Measurements from ENCODE around the gene FBLN5. TPM values are rescaled to one million over a fixed set of nuclear protein-coding genes. Genes with fewer than 3 reads are reported as not detected.

FBLN5 gene
- total RNA-seq, 1 donor from 2014 or later: 41.5 TPM

DNA sequence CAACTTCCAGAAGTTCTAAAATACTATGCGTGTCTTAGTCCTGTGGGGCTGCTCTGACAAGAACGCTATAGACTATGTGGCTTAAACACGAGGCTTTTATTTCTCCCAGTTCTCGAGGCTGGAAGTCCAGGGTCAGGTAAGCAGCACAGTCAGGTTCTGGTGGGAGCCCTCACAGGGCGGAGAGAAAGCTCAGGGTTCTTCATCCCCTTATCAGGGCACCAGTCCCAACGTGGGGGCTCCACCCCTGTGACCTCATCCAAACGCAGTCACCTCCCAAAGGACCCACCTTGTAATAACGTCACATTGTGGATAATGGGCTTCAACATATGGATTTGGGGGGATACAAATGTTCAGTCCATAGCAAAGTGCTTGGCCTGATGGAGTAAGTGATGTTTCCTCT, 43.0 kb downstream of the FBLN5 start:
- TF ChIP-seq, protein P1, sequence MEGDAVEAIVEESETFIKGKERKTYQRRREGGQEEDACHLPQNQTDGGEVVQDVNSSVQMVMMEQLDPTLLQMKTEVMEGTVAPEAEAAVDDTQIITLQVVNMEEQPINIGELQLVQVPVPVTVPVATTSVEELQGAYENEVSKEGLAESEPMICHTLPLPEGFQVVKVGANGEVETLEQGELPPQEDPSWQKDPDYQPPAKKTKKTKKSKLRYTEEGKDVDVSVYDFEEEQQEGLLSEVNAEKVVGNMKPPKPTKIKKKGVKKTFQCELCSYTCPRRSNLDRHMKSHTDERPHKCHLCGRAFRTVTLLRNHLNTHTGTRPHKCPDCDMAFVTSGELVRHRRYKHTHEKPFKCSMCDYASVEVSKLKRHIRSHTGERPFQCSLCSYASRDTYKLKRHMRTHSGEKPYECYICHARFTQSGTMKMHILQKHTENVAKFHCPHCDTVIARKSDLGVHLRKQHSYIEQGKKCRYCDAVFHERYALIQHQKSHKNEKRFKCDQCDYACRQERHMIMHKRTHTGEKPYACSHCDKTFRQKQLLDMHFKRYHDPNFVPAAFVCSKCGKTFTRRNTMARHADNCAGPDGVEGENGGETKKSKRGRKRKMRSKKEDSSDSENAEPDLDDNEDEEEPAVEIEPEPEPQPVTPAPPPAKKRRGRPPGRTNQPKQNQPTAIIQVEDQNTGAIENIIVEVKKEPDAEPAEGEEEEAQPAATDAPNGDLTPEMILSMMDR (IDR thresholded peaks at IDR 0.05; ENCODE audit: unreplicated experiment): no peak

DNA sequence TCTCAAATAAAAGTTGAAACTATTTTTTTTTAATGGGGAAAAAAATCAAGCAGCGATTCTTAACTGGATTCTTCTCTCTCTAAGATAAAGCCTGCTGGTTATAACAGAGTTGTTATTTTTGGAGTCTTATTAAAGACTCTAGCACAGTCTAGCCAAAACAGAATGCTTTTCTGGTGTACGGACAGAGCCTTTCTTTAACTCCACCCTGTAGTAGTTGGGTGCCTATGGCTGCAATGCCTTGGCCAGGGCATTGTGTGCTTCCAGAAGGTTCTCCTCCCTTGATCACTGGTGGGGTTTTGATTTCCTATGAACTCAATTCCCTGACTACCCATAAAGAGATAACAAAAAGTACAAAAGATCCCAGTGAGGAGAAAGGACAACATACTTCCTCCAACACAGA, 44.4 kb downstream of the FBLN5 start:
- no peaks in the 10 kb centered on the region for H3K36me3 Mint-ChIP-seq
- no peak for DNase-seq (ENCODE audit: low spot score in 2 of 2, unreplicated experiment in 2 of 2)
- H3K4me1 Mint-ChIP-seq: no peaks in the 10 kb centered on the region
- no peaks in the 10 kb centered on the region for H3K9me3 Mint-ChIP-seq
- peaks cover 7% of the 10 kb centered on the region for H3K27me3 Mint-ChIP-seq (ENCODE audit: low read depth)
- H3K4me3 Mint-ChIP-seq: no peak overlapping the region
- TF ChIP-seq, protein P1 (IDR thresholded peaks at IDR 0.05; ENCODE audit: unreplicated experiment): no peak
- H3K27ac Mint-ChIP-seq: no peak overlapping the region

More for the DNA sequence above, 43.0 kb downstream of the FBLN5 start:
- H3K27ac Mint-ChIP-seq: no peak overlapping the region
- no peak for DNase-seq (ENCODE audit: low spot score in 2 of 2, unreplicated experiment in 2 of 2)
- no peaks in the 10 kb centered on the region for H3K9me3 Mint-ChIP-seq
- H3K4me1 Mint-ChIP-seq: no peaks in the 10 kb centered on the region
- peaks cover 7% of the 10 kb centered on the region for H3K27me3 Mint-ChIP-seq (ENCODE audit: low read depth)
- no peak overlapping the region for H3K4me3 Mint-ChIP-seq
- H3K36me3 Mint-ChIP-seq: no peaks in the 10 kb centered on the region

DNA sequence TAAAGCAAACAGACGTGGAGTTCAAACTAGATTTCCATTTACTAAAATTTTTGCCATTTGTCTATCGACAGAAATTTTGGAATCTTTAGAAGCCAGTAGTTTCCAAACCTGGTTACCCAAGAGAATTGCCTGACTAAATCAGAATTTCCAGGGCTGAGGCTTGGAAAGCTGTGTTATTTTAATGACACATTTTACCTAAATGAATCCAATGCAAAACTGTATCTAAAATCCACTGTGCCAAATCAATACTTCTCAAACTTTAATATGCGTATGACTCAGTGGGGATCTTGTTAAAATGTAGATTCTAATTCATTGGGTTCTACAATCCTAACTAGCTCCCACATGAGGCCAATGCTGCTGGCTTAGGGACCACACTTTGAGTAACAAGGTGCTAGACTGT, 45.2 kb downstream of the FBLN5 start:
- no peaks in the 10 kb centered on the region for H3K9me3 Mint-ChIP-seq
- no peak overlapping the region for H3K27ac Mint-ChIP-seq
- H3K36me3 Mint-ChIP-seq: no peaks in the 10 kb centered on the region
- TF ChIP-seq, protein P1 (IDR thresholded peaks at IDR 0.05; ENCODE audit: unreplicated experiment): no peak
- peaks cover 2% of the 10 kb centered on the region for H3K4me1 Mint-ChIP-seq
- peaks cover 8% of the 10 kb centered on the region for H3K27me3 Mint-ChIP-seq (ENCODE audit: low read depth)
- H3K4me3 Mint-ChIP-seq: no peak overlapping the region
- DNase-seq (ENCODE audit: low spot score in 2 of 2, unreplicated experiment in 2 of 2): no peak

DNA sequence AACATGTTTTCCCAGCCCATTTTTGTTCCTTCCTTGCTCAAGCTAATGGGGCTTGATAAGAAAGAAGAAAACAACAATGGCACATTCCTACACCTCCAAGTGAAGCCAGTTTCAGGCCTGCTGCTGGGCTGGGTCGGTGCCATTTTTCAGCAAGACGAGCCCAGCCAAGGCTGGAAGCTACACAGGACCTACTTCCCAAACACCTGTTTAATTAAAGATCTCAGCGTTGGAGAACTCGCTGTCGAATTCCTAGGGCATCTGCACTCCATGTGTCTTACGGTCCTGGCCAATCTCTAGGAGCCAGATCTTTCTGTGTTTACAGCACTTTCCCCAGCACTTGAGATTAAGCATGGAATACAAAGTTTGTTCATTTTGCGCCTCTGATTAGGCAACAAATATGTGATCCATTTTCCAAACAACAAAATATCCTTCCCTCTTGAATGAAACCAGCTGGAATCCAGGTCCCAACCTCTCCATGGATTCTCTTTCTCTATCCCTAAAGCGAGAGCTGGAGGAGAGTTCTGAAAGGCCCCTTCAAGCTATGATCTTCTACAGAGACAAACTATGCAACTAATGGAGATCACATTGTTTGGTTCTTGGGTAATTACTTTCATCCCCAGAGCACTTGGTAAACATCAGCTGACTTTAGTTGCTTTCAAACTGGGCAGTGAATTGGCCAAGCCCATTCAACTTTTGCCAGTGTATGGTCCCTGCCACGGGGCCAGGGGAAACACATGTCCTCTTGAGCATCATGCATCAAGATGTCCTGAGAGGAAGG, 45.9 kb downstream of the FBLN5 start:
- no peak for DNase-seq (ENCODE audit: low spot score in 2 of 2, unreplicated experiment in 2 of 2)
- Mint-ChIP-seq H3K27me3 (ENCODE audit: low read depth) (peaks cover 12% of the 10 kb centered on the region), H3K36me3 (no peaks in the 10 kb centered on the region), H3K27ac (no peak overlapping the region), H3K4me1 (peaks cover 5% of the 10 kb centered on the region), H3K9me3 (no peaks in the 10 kb centered on the region), H3K4me3 (no peak overlapping the region)
- TF ChIP-seq, protein P1 (IDR thresholded peaks at IDR 0.05; ENCODE audit: unreplicated experiment): no peak

DNA sequence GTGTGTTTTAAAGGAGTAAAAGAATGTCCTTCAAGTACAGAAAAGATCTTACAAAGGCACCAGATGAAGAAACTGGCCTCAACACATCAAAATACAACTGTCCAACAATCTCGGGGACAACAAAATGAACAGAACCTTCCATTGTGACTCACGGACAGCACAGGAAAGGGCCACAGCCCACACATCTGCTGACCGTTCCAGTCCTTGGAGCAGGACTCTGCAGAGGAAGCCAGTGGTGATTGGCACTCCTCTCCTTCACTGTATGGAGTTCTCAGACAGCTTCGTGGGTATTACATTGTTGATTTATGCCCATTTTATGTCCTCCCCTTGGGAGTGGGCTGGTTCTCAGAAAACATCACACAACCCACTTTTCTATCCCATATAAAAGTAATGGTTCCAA, 47.7 kb downstream of the FBLN5 start:
- TF ChIP-seq, protein P1 (IDR thresholded peaks at IDR 0.05; ENCODE audit: unreplicated experiment): no peak
- Mint-ChIP-seq H3K4me1 (peaks cover 5% of the 10 kb centered on the region), H3K27ac (no peak overlapping the region), H3K9me3 (no peaks in the 10 kb centered on the region), H3K27me3 (ENCODE audit: low read depth) (peaks cover 15% of the 10 kb centered on the region), H3K36me3 (no peaks in the 10 kb centered on the region), H3K4me3 (no peak overlapping the region)
- no peak for DNase-seq (ENCODE audit: low spot score in 2 of 2, unreplicated experiment in 2 of 2)

Measured in mesothelial cell of epicardium (in vitro differentiated cells).